ENCODE results near the gene BCKDHB. TPM values are rescaled to one million over a fixed set of nuclear protein-coding genes. Genes with fewer than 3 reads are reported as not detected.

The BCKDHB gene
- total RNA-seq, 1 donor from 2014 or later = 15.0 TPM

- Histone ChIP-seq H3K27me3 (ENCODE audit: control insufficient read depth, insufficient read depth, low read length) (no peaks in the 10 kb centered on the region), H3K36me3 (ENCODE audit: control insufficient read depth, insufficient read depth, low read length) (no peaks in the 10 kb centered on the region), H3K4me3 (ENCODE audit: low read depth, low read length) (no peak overlapping the region)
- FAIRE-seq = no peak
- TF ChIP-seq CTCF (IDR thresholded peaks at IDR 0.05; ENCODE audit: insufficient read depth, low read length, severe bottlenecking) = no peak
- DNase-seq (ENCODE audit: low read depth) = no peak
These were observed 241.8 kb downstream of the BCKDHB start for GRCh38 chr6:80348263-80348662.

GRCh38 chr6:80356000-80356399, 249.5 kb downstream of the BCKDHB start:
- no peak for FAIRE-seq
- no peak for TF ChIP-seq CTCF (IDR thresholded peaks at IDR 0.05; ENCODE audit: insufficient read depth, low read length, severe bottlenecking)
- Histone ChIP-seq H3K27me3 (ENCODE audit: control insufficient read depth, insufficient read depth, low read length) (no peaks in the 10 kb centered on the region), H3K36me3 (ENCODE audit: control insufficient read depth, insufficient read depth, low read length) (no peaks in the 10 kb centered on the region), H3K4me3 (ENCODE audit: low read depth, low read length) (no peak overlapping the region)
- no peak for DNase-seq (ENCODE audit: low read depth)

GRCh38 chr6:80356545-80356944, 250.1 kb downstream of the BCKDHB start:
- Histone ChIP-seq H3K36me3 (ENCODE audit: control insufficient read depth, insufficient read depth, low read length) (no peaks in the 10 kb centered on the region), H3K27me3 (ENCODE audit: control insufficient read depth, insufficient read depth, low read length) (no peaks in the 10 kb centered on the region), H3K4me3 (ENCODE audit: low read depth, low read length) (no peak overlapping the region)
- DNase-seq (ENCODE audit: low read depth) (no peak), FAIRE-seq (no peak)
- TF ChIP-seq CTCF (IDR thresholded peaks at IDR 0.05; ENCODE audit: insufficient read depth, low read length, severe bottlenecking) = no peak

- Histone ChIP-seq H3K27me3 (ENCODE audit: control insufficient read depth, insufficient read depth, low read length) (no peaks in the 10 kb centered on the region), H3K4me3 (ENCODE audit: low read depth, low read length) (no peak overlapping the region), H3K36me3 (ENCODE audit: control insufficient read depth, insufficient read depth, low read length) (no peaks in the 10 kb centered on the region)
- no peak for DNase-seq (ENCODE audit: low read depth)
- no peak for TF ChIP-seq CTCF (IDR thresholded peaks at IDR 0.05; ENCODE audit: insufficient read depth, low read length, severe bottlenecking)
- peak; percentile 23 for FAIRE-seq
These were observed 250.6 kb downstream of the BCKDHB start for GRCh38 chr6:80357081-80357480.

GRCh38 chr6:80357674-80358073, 251.2 kb downstream of the BCKDHB start:
- H3K4me3 ChIP-seq (ENCODE audit: low read depth, low read length) = no peak overlapping the region
- no peaks in the 10 kb centered on the region for H3K36me3 ChIP-seq (ENCODE audit: control insufficient read depth, insufficient read depth, low read length)
- TF ChIP-seq CTCF (IDR thresholded peaks at IDR 0.05; ENCODE audit: insufficient read depth, low read length, severe bottlenecking) = no peak
- H3K27me3 ChIP-seq (ENCODE audit: control insufficient read depth, insufficient read depth, low read length) = no peaks in the 10 kb centered on the region
- FAIRE-seq (no peak), DNase-seq (ENCODE audit: low read depth) (no peak)

GRCh38 chr6:80363501-80364122, 257.1 kb downstream of the BCKDHB start:
- TF ChIP-seq CTCF (IDR thresholded peaks at IDR 0.05; ENCODE audit: insufficient read depth, low read length, severe bottlenecking) = no peak
- no peak for FAIRE-seq
- no peak overlapping the region for H3K4me3 ChIP-seq (ENCODE audit: low read depth, low read length)
- no peaks in the 10 kb centered on the region for H3K36me3 ChIP-seq (ENCODE audit: control insufficient read depth, insufficient read depth, low read length)
- no peak for DNase-seq (ENCODE audit: low read depth)
- no peaks in the 10 kb centered on the region for H3K27me3 ChIP-seq (ENCODE audit: control insufficient read depth, insufficient read depth, low read length)

Data from bronchial epithelial cell (primary cell).